HG02973 (cell line): ENCODE results near the gene FADS1.

ENCODE experiments used
- ATAC-seq: cut with Tn5 transposase; IDR thresholded peaks from one replicate; pipeline ENCODE4 v1.9.1; 2021; ENCODE audit warnings: moderate library complexity; ENCODE audit not compliant: unreplicated experiment

The FADS1 gene

GRCh38 chr11:61827571-61828378 lies 11.0 kb upstream of the FADS1 start, which contains the start of gene FADS2:
FADS2 (plus strand) TSS chr11:61828300; CDS start chr11:61828391, 91 bp downstream.
- ATAC-seq: peak; percentile 58

- ATAC-seq: peak; percentile 5
These were observed 10.2 kb upstream of the FADS1 start for GRCh38 chr11:61826930-61827570.

GRCh38 chr11:61820174-61820573 lies 3.4 kb upstream of the FADS1 start:
- ATAC-seq: no peak

GRCh38 chr11:61817471-61818202 lies 834 bp upstream of the FADS1 start:
- no peak for ATAC-seq

GRCh38 chr11:61815790-61816735 lies 740 bp downstream of the FADS1 start:
- peak; percentile 29 for ATAC-seq

GRCh38 chr11:61814958-61815789 lies 1.6 kb downstream of the FADS1 start:
- peak; percentile 35 for ATAC-seq

- ATAC-seq: no peak
These were observed 2.4 kb downstream of the FADS1 start for GRCh38 chr11:61814247-61814957.

- ATAC-seq: no peak
These were observed 3.9 kb downstream of the FADS1 start for GRCh38 chr11:61812736-61813411.

- no peak for ATAC-seq
These were observed 5.0 kb downstream of the FADS1 start for GRCh38 chr11:61811831-61812230.

- ATAC-seq: no peak
These were observed 6.1 kb downstream of the FADS1 start for GRCh38 chr11:61810671-61811175.

GRCh38 chr11:61806785-61807184 lies 10.0 kb downstream of the FADS1 start:
- no peak for ATAC-seq

- ATAC-seq: no peak
These were observed 11.7 kb downstream of the FADS1 start for GRCh38 chr11:61805146-61805545.

GRCh38 chr11:61803889-61804647 lies 12.7 kb downstream of the FADS1 start:
- no peak for ATAC-seq

GRCh38 chr11:61802605-61803004 lies 14.2 kb downstream of the FADS1 start:
- ATAC-seq: no peak

GRCh38 chr11:61800331-61801281 lies 16.2 kb downstream of the FADS1 start:
- ATAC-seq: no peak

GRCh38 chr11:61799665-61800284 lies 17.0 kb downstream of the FADS1 start:
- ATAC-seq: no peak
